Activated CD8-positive, alpha-beta memory T cell treated with anti-CD3 and anti-CD28 coated beads, Interleukin-2, amount 50 U/mL, for 24 hours (primary cell): ENCODE measurements around the gene PPP1R1A.

ENCODE experiments used
- DNase-seq: peaks from one replicate; pipeline ENCODE4 v3.0.0-alpha.2; 2020; ENCODE audit errors: extremely low read depth

PPP1R1A gene, protein sequence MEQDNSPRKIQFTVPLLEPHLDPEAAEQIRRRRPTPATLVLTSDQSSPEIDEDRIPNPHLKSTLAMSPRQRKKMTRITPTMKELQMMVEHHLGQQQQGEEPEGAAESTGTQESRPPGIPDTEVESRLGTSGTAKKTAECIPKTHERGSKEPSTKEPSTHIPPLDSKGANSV

DNA sequence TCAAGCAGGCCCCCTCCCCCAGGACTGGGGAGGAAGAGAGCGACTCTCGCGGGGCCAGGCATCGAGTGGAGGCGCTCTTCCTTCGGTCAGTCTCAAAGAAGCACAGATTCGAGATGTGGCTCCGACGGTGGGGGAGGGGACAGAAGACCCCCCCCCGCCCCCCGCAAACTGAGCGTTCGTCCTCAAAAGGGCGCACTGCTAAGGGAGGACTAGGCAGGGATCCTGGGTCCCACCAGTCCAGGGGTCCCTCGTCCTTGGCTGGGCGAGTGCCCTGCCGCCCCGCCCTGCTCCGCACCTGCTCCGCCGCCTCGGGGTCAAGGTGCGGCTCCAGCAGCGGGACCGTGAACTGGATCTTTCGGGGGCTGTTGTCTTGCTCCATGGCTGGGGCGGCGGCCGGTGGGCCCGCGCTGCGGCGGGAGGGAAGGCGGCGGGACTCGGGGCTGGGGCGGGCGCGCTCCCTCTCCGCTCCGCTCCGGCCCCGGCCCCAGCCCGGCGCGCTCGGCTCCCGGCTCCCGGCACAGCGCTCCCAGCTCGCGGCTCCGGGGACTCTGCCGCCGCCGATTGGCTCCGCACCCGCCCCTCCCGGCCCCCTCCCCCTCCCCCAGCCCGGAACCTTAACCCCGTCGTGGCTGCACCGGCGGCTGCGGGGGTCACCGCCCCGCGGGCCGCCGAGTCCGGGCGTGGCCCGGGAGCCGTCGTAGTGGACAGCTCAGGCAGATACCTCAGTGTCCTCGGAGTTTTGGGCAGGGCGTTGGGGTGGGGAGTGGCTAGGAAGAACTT is at the start of gene PPP1R1A:
PPP1R1A (minus strand) TSS at position 550 of the 780 bp plus-strand sequence; CDS start at position 379, 171 bp downstream.
- no peak for DNase-seq

DNA sequence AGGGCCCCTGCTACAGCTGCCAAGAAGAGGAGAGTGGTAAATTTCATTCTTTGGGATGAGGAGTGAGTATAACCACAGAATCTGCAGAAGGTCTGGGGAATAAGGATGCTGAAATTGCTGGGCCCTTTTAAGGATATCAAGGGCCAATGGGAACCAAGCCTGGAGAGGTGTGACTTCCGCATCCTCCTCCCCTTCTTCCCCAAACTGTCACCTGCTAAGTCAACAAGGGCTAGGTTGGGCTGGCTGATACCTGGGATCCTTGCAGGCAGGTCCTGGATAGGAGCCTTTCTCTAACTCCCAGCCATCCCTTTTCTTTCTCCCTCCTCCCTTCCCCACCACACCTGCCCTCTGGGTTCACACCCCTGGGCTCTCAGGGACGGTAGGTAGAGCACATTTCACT is 46.3 kb upstream of the PPP1R1A start, which contains the start of gene LACRT:
LACRT (minus strand) TSS at position 101 of the 400 bp plus-strand sequence; CDS start at position 47, 54 bp downstream.
- no peak for DNase-seq

DNA sequence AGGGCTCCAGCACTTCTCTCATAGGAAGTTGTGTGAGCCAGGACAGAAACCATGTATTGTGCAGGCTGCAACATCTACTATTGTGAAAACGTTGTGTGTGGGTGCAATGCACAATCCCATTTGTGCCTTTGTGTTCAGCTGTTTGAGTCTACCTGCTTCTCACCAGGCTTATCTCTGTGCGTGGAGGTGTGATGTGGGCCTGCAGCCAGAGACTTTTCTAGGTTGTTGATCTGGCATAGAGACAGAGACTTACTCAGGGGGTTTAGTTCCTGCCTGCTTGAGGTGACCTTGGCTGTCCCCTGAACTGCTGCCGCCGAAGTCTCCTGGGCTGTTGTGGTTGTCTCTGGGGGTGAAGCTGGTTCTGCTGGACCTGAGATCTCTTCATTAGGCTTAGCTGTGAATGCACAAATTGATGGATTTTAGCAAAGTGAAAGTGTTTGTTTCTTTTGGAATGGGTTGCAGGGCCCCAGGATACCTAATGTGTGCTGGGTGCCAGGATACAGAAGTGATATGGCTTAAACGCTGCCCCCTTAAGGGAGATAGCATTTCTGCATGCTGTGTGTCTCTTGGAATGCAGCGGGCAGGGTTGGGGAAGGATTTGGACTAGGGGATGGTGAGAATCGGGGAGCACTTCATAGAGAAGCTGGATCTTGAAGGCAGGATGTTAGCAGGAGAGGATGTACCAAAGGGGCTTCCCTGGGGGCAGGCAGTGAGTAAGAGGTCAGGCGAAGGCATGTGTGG is 43.7 kb upstream of the PPP1R1A start:
- DNase-seq: no peak

DNA sequence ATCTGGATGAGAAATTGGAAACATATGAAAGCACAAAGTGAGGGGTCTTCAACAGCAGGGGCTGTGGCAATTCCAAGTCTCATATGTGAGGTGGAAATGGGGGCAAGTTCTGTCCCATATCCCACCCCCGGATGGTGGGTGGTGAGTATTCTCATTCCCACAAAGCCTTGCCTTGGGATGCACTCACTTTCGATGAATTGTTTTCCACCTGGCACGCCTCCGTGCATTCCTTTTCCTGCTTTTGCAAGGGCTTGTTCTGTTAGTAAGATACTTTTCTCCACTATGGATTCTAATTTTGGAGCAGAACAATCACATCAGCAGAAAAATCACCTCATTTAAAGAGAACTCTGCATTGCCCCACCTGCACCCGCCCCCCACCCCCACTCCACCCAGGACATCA is 43.1 kb upstream of the PPP1R1A start:
- no peak for DNase-seq

DNA sequence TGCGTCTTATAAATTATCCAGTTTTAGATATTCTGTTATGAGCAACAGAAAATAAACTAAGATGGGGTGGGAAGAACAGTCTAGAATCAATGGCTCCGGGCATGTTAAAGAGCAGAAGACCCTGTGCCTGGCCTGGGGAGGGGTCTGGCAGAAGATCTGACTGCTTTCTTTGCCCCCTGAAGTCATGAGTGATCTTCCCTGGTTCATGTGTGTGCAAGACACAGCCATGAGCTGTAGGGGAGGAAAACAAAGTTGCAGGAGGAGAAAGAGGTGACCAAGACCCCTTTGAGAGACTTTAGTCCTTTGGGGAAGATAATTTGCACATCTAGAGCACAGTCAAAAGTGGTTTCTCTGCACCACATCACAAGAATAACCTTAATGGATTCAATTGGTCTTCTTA is 41.5 kb upstream of the PPP1R1A start:
- no peak for DNase-seq

DNA sequence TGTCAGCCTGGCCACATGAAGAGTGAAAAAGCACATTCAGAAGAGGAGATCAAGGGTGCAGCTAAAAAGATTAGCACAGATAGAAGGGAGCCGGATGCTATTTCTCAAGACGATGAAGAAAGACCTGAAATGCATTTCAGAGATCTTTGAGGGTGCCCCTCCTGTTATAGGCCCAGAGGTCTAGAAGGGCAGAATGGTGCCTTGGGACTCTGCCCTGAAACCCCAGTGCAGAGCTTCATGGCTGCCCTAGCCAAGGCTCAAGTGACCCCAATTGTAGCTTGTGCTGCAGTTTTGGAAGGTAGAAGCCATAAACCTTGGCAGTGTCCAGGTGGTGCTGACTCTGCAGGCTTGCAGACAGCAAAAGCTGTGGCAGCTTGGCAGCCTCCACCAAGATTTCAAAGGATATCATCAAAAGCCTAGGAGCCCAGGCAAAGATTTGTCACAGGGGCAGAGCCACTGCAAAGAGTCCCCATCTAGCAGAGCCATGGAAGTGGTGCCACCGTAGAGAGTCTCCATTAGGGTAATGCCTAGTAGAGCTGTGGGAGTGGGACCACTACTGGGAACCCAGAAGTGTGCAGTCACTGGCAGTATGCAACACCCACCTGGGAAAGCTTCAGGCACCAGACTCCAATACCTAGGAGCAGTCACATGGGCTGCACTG is 39.9 kb upstream of the PPP1R1A start:
- no peak for DNase-seq

DNA sequence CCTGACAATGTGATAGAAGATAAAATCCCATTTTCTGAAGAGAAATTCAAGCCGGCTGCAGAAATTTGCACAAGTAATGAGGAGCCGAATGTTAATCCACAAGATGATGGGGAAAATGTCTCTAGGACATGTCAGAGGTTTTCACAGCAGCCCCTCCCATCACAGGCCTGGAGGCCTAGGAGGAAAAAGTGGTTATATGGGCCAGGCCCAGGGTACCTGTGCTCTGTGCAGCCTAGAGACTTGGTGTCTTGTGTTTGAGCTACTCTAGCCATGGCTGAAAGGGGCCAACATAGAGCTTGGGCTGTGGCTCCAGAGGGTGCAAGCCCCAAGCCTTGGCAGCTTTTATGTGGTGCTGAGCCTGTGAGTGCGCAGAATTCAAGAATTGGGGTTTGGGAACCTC is 38.8 kb upstream of the PPP1R1A start:
- no peak for DNase-seq

DNA sequence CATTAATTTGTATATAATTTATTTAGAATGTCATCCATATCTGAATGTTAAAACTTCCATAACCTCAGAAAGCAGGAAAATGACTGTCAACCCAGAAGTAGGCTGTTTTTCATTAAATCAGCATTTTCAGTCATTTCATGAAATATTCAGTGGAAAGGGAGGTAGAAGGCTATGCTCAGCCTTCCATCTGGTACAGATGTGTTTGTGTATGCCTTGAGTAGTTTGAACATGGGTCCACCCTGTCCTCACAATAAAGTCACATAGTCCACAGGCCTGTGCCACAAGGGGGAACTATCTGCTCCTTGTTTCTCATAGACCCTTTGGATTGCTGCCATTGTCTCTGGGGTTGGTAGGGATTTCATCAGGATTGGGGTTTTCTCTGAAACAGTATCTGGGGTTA is 37.1 kb upstream of the PPP1R1A start:
- no peak for DNase-seq

DNA sequence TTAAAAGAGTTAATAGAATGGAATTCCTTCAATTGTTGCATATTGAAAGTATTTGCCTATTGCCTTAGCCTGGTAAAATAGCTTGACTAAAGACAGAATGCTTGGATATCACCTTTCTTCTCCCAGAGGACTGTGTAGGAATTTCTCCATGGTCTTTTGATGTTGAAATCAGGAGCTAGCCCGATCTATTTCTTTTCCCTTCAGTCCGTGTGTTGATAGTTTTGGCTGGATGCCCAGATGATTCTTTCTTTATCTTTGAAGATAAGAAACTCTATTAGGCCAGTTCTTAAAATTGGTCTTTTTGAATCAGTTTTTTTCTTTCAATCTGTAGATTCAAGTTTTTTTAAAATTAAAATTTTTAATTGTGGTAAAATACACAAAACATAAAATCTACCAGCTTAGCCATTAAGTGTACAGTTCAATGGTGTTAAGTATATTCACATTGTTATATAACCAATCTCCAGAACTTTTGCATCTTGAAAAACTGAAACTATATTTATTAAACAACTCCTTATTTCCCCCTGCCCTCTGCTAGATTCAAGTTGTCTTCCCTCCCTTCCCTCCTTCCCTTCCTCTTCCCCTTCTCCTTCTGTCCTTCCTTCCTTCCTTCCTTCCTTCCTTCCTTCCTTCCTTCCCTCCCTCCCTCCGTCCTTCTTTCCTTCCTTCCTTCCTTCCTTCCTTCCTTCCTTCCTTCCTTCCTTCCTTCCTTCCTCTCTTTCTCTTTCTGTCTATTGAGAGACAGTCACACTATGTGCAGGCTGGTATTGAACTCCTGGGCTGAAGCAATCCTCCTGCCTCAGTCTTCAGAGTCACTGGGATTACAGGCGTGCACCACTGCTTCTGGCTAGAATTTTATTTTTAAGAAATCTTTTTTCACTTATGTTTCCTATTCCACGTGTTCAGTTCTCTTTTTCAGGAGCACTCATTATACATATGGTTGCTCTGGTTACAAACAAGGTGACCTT is 36.1 kb upstream of the PPP1R1A start:
- DNase-seq: no peak

DNA sequence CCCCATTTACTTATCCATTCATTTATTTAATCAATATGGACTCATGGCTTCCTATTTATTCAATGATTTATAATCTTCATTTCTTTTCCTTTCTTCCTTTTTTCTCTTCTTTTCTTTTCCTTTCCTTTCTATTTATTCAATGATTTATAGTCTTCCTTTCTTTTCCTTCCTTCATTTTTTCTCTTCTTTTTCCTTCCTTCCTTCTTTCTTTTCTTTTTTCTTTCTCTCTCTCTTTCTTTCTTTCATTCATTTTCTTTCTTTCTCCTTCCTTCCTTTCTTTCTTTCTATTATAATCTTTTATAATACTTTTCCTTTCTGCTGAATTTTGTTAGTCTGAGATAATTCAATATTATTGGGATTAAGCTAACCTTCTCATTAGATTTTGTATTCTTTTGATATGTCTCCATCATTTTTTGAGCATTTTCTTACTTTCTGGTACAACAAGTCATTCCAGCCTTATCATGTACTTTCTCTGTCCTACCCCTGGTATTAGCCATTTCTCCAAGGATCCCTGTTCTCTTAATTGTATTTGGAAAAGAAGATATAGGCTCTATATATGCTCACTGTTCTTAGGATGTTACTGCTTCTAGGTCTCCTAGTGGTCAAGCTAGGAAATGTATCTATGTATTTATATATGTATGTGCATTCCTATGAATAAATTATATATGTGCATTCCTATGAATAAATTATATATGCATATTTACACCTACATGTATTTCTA is 34.2 kb upstream of the PPP1R1A start:
- no peak for DNase-seq

DNA sequence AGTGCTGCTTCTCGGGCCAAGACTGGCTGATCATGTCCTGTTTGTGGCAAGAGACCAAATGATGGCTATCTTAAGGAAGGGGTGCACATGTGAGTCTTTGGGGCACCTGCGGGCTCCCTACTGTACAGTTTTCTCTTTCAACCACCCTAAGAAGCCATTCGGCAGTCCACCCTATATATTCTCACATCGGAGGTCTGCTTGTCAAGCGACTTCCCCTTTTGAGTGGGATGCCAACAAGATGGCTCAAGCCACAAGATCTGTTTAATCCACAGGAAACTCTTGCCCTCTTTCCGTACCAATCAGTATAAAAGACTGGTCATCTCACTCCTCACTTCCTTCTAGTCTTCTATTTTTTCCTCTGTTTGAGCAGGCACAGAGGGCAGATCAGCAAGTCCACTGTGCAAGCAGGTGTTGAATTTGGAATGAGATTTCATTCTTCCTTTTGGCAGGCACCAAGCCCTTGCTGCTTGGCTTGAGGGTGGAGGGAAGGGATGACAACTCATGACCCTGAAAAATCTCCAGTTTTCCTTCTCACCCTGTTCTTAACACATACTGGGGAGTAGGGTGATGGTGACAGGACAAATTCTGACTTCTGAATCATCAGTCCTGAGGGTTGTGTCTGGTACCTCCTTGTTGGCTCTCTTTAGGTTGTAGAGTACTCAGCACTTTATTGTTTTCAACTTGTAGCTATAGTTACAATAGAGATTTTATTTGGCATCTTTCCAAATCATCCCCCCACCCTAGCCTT is 28.6 kb upstream of the PPP1R1A start:
- DNase-seq: no peak

DNA sequence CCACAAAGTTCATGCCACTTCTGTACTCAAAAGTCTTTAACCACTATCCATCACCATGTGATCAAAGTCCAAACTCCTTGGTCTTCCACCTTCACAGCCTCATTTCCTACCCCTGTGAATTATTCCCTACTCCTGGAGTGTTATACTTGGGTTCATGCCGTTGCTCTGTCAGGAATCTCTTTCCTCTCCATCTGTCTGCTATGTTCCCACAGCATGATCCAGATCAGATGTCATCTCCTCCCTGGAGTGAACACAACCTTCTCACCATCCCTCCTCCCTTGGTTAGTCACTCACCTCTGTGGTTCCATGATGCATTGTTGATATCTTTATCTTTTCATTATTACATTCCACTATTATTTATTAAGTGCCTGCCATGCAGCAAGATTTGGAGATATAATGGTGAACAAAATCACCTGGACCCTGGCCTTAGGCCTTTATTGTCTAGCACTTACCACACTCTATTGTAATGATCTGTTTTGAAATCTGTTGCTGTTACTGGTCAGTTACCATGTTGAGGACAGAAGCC is 23.8 kb upstream of the PPP1R1A start:
- DNase-seq: no peak

DNA sequence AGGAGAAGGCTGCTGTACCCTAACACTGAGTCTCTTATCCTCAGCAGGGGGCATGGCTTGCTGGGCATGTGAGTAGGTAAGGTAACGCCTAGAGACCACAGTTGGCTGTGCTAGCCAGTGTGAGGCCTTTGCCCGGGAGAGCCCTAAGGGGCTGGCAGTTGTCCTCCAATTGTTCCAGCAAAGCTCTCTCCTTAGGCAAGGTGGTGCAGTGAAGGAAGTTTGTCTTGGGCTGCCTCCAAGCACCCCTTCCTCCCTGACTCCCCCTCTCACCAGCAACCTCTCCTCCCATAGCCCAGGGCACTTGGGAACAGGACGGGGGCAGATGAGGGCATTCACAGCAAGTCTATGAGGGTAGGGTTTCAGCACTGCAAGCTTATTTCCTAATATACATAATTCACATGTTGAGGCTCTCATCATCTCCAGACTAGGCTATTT is 23.3 kb upstream of the PPP1R1A start:
- no peak for DNase-seq

DNA sequence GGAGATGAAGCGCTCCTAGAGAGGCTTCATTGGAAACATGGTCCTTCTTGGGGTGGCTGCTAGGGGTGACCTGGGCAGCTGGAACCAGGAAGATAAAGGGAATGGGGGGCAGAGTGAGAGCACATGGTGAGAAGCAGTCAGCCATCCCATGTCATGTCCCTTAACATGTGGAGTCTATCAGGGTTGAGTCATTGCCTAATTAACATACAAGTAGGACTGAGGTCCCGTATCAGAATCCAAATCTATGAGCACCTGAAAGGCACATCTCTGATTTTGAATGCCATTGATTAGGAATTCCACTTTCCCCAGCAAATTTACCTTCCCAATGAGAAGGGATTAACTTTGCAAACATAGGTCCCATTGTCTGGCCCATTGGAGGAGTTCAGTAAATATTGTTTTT is 20.3 kb upstream of the PPP1R1A start:
- no peak for DNase-seq

DNA sequence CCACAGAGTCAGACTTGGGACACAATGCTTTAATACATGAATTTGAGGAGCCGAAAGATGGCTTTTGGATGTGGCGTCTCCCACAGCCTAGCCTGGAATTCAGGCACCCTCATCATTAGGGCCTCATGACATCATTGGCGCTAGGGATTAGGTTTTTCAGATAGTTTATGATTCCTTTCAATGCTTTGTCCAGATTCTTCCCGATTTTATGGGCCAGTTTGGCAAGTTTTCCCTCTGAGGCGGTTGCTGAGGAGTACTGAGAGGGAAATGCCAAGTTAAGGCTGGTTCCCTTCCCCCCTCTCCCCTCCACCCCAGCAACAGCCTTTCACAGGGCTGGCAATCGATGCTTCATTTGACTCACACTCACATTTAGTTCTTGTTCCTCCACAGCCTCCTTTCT is 19.7 kb upstream of the PPP1R1A start:
- no peak for DNase-seq

DNA sequence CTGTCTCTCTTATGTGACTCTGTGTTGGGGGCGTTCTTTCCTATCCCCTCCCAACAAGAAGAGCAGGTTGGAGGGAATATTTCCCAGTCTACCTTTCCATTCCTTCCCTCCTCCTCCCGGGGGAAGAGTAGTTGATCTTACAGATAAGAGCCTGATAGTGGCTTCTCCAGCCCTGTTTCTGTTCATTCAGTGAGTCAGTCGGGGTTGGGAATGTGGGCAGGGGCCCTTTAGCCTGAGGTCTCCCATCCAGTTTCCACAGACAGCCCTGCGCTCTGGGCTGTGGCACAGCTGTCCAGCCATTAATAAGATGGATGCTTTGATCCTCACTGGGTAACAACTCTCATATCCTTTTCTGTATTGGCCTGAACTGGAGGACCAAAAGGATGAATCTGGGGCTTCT is 18.1 kb upstream of the PPP1R1A start:
- DNase-seq: no peak

DNA sequence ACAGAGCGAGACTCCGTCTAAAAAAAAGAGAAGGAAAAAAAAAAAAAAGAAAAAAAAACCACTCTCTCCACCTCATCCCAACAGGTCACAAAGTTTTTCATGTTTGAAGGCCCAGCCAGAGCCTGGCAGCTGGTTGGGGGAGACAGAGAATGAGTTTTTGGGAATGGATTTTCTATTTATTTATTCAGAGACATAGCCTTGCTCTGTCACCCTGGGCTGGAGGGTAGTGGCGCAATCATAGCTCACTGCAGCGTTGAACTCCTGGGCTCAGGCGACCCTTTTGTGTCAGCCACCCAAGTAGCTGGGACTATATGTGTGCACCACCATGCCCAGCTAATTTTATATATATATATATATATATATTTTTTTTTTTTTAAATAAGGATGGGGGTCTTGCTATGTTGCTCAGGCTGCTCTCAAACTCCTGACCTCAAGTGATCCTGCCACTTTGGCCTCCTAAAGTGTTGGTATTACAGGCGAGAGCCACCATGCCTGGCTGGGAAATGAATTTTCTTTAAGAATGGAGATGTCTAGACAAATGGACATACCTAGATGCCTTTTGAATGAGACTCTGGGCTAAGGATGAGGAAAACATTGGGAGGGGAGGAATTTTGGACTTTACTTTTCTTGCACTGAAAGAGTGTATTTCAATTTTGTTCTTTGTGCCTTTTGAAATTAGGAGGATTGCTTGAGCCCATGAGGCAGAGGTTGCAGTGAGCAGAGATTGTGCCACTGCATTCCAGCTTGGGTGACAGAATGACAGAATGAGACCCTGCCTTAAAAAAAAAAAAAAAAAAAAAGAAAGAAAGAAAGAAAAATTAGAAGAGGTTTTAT is 16.9 kb upstream of the PPP1R1A start:
- no peak for DNase-seq

DNA sequence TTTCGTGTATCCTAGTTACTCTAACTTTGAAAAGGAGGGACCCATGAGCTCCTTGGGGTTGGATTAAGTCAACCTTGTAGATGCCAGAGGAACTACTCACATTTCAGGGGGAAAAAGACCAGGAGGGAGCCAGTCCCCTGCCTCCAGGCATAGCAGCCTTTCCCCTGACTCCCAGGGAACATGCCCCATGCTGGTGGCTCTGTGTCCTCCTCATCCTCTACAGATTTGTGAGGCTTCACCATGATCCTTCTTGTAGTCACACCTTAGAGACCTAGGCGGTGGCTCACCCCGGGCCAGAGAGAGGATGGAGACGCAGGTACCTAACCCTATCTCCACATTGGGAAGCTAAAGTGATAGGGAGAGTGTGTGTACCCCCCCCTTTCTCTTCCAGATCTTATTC is 16.0 kb upstream of the PPP1R1A start:
- DNase-seq: no peak
